GM18858 (cell line): ENCODE data around the gene CRHR1.

Experiments
- ATAC-seq: cut with Tn5 transposase; IDR thresholded peaks from one replicate; pipeline ENCODE4 v1.9.1; 2021; ENCODE audit not compliant: unreplicated experiment

CRHR1 gene

GRCh38 chr17:45787044-45787443, 2.9 kb downstream of the CRHR1 start:
- ATAC-seq: no peak

GRCh38 chr17:45787656-45788055, 3.5 kb downstream of the CRHR1 start:
- ATAC-seq: no peak

- no peak for ATAC-seq
Measured at GRCh38 chr17:45788057-45788456, 3.9 kb downstream of the CRHR1 start.

- no peak for ATAC-seq
Measured at GRCh38 chr17:45789874-45790273, 5.8 kb downstream of the CRHR1 start.

- ATAC-seq: no peak
Measured at GRCh38 chr17:45790296-45790922, 6.3 kb downstream of the CRHR1 start.

GRCh38 chr17:45791041-45791582, 7.0 kb downstream of the CRHR1 start:
- ATAC-seq: no peak

- ATAC-seq: no peak
Measured at GRCh38 chr17:45791935-45792334, 7.8 kb downstream of the CRHR1 start.

GRCh38 chr17:45792437-45792836, 8.3 kb downstream of the CRHR1 start:
- ATAC-seq: no peak

GRCh38 chr17:45792995-45793755, 9.1 kb downstream of the CRHR1 start:
- no peak for ATAC-seq

GRCh38 chr17:45793999-45794540, 9.9 kb downstream of the CRHR1 start:
- no peak for ATAC-seq

- no peak for ATAC-seq
Measured at GRCh38 chr17:45794840-45795239, 10.7 kb downstream of the CRHR1 start.

- no peak for ATAC-seq
Measured at GRCh38 chr17:45800816-45801215, 16.7 kb downstream of the CRHR1 start.

GRCh38 chr17:45801421-45801820, 17.3 kb downstream of the CRHR1 start:
- ATAC-seq: no peak

GRCh38 chr17:45808845-45809244, 24.7 kb downstream of the CRHR1 start:
- ATAC-seq: no peak

- ATAC-seq: no peak
Measured at GRCh38 chr17:45809499-45809898, 25.4 kb downstream of the CRHR1 start.

- no peak for ATAC-seq
Measured at GRCh38 chr17:45812102-45812501, 28.0 kb downstream of the CRHR1 start.

- no peak for ATAC-seq
Measured at GRCh38 chr17:45813048-45813725, 29.1 kb downstream of the CRHR1 start.

GRCh38 chr17:45814622-45815606, 30.8 kb downstream of the CRHR1 start:
- ATAC-seq: no peak

GRCh38 chr17:45815752-45816151, 31.6 kb downstream of the CRHR1 start:
- ATAC-seq: no peak

GRCh38 chr17:45818041-45818440, 33.9 kb downstream of the CRHR1 start:
- no peak for ATAC-seq
